ENCODE data around the gene ADORA2B. TPM values are rescaled to one million over a fixed set of nuclear protein-coding genes. Genes with fewer than 3 reads are reported as not detected.

The ADORA2B gene
- total and polyA plus RNA-seq, 12 donors, result 0.17 to 4.0 (median 2.0) TPM

DNA sequence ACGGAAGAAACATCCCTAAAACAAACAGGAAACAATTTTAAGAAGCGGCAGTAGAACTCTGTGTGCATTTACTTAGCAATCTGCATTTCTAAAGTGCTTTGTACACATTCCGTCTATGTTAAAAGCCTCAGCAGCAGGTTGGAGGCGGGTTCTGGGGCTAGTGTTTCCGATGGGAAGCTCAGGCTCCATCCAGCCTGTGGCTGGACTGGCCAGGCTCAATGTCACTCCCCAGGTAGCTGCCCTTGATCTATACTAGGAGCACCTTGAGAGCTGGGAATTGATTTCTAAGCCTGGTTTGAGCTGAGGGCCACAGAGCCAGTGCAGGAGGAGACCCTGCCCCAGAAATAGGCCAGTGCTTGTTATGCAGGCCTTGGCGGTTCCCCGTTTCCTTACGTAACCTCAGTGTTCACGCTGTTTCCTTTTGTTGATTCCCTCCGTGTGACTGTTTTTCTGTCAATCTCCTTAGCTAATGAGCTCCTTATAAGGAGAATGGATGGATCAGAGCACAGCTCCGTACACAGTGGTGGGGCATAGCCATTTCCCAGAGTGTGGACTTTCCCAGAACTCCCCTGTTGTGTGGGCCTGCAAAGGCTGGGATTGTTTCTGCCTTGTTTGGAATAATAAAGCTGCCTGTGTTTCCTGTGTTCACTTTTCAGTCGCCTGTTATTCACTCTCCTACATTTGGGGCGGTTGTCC, 21.4 kb downstream of the ADORA2B start:
- Histone ChIP-seq H3K27ac (no peak overlapping the region), H3K4me1 (replicated peaks in 1 of 2) (no peaks in the 10 kb centered on the region), H3K27me3 (no peaks in the 10 kb centered on the region), H3K36me3 (replicated peaks in 1 of 2) (no peaks in the 10 kb centered on the region), H3K9me3 (replicated peaks in 1 of 3) (no peaks in the 10 kb centered on the region), H3K4me3 (no peak overlapping the region)
- DNase-seq, result peak in 1 of 7 donors; percentile 2
- WGBS, 4 donors, result 60 to 72% (median 67%) methylated on average over 12 to 13 of the region's 13 CpGs
- intact Hi-C loops (cut with DNase I), result no loop called here
- TF ChIP-seq, protein P1, sequence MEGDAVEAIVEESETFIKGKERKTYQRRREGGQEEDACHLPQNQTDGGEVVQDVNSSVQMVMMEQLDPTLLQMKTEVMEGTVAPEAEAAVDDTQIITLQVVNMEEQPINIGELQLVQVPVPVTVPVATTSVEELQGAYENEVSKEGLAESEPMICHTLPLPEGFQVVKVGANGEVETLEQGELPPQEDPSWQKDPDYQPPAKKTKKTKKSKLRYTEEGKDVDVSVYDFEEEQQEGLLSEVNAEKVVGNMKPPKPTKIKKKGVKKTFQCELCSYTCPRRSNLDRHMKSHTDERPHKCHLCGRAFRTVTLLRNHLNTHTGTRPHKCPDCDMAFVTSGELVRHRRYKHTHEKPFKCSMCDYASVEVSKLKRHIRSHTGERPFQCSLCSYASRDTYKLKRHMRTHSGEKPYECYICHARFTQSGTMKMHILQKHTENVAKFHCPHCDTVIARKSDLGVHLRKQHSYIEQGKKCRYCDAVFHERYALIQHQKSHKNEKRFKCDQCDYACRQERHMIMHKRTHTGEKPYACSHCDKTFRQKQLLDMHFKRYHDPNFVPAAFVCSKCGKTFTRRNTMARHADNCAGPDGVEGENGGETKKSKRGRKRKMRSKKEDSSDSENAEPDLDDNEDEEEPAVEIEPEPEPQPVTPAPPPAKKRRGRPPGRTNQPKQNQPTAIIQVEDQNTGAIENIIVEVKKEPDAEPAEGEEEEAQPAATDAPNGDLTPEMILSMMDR (IDR thresholded peaks at IDR 0.05), result no peak
- no peak for TF ChIP-seq POLR2A (IDR thresholded peaks at IDR 0.05)

DNA sequence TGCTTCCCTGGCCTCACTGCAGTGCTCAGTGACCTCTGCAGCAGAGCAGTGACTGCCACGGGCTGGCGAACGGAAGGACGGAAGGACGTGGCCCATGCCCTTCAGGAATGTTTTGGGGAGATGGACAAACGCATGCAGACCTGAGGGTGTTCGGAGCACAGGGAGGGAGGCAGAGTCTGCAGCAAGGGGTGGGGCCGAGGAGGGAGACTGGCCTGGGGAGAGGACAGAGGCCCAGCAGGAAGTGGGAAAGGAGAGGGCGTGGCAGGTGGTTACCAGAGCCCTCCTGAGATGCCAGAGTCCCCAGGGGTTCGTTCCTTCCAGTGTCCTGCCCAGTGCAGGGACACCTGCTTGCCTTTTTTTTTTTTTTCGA, 21.9 kb downstream of the ADORA2B start:
- Histone ChIP-seq H3K4me1 (replicated peaks in 1 of 2) (no peaks in the 10 kb centered on the region), H3K27me3 (no peaks in the 10 kb centered on the region), H3K4me3 (no peak overlapping the region), H3K36me3 (replicated peaks in 1 of 2) (no peaks in the 10 kb centered on the region), H3K9me3 (replicated peaks in 1 of 3) (no peaks in the 10 kb centered on the region), H3K27ac (no peak overlapping the region)
- TF ChIP-seq, protein P1 (IDR thresholded peaks at IDR 0.05), result no peak
- TF ChIP-seq POLR2A (IDR thresholded peaks at IDR 0.05), result no peak
- intact Hi-C loops (cut with DNase I), result no loop called here
- DNase-seq, result peak in 1 of 7 donors; percentile 10
- 58 to 67% (median 60%) methylated on average over 11 of the region's 11 CpGs for WGBS, 4 donors

DNA sequence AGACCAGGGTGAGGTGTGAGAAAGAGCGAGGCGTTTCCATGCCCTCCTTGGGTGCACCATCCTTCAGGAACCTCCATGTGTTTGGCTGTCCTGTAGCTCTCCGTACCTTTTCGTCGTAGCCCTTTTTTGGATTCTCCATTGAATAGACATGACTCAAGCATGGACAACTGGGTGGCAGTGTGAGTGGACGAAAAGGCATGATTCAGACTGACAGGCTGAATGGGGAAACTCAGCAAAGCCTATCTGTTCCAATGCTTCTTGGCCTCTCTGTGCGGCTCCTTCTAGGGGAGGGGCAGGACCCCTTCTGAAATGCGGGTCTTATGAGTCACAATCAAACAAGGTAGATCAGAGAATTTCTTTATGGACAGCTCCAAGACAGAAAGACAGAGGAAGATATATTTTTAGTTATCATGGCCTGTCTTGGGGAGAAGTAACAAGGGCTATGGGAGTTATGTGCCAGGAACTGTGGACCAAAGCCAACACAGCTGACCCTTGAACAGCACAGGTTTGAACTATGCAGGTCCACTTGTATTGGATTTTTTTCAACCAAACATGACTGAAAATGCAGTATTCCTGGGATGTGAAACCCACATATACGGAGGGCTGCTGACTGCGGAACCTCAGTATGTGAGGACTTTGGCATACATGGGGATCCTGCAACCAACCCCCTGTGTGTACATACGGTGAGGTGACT, 22.9 kb downstream of the ADORA2B start:
- Histone ChIP-seq H3K36me3 (replicated peaks in 1 of 2) (no peaks in the 10 kb centered on the region), H3K27ac (no peak overlapping the region), H3K4me1 (replicated peaks in 1 of 2) (no peaks in the 10 kb centered on the region), H3K27me3 (no peaks in the 10 kb centered on the region), H3K4me3 (no peak overlapping the region), H3K9me3 (replicated peaks in 1 of 3) (no peaks in the 10 kb centered on the region)
- TF ChIP-seq, protein P1 (IDR thresholded peaks at IDR 0.05), result no peak
- TF ChIP-seq POLR2A (IDR thresholded peaks at IDR 0.05), result no peak
- intact Hi-C loops (cut with DNase I), result no loop called here
- 86 to 94% (median 88%) methylated on average over 11 of the region's 11 CpGs for WGBS, 4 donors
- peak in 1 of 7 donors; percentile 0 for DNase-seq

DNA sequence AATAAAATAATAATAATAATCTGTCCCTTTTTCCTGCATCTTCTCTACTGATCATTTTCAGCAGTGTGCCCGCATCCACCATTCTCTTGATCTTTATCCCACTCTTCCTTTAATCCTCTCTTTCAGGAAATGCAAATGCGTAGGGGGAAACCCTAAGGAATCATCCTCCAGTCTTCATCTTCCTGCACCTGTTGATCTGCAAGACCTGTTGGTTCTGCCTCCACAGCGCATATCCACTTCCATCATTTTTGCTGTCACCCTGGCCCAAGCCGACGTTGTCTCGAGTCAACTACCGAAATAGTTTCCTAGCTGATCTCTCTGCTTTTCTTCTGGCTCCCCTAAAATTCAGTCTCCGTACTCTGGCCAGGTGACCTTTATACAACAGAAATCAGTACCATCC, 24.5 kb downstream of the ADORA2B start:
- no peak for TF ChIP-seq POLR2A (IDR thresholded peaks at IDR 0.05)
- TF ChIP-seq, protein P1 (IDR thresholded peaks at IDR 0.05), result no peak
- WGBS, 4 donors, result 93 to 96% (median 96%) methylated on average over 8 of the region's 8 CpGs
- H3K27ac ChIP-seq, result no peak overlapping the region
- DNase-seq, result no peak
- H3K4me1 ChIP-seq (replicated peaks in 1 of 2), result no peaks in the 10 kb centered on the region
- H3K4me3 ChIP-seq, result no peak overlapping the region
- H3K36me3 ChIP-seq (replicated peaks in 1 of 2), result no peaks in the 10 kb centered on the region
- H3K27me3 ChIP-seq, result no peaks in the 10 kb centered on the region
- intact Hi-C loops (cut with DNase I), result no loop called here
- no peaks in the 10 kb centered on the region for H3K9me3 ChIP-seq (replicated peaks in 1 of 3)

Data from adrenal gland (tissue), 12 donors.